Effector memory CD8-positive, alpha-beta T cell (primary cell): ENCODE results near the gene OR1F1.
A peak's percentile ranks its signal among the peaks of the same experiment; 100 is the strongest.

Experiments used
- ATAC-seq: fragments of 150-1000 bp; cut with Tn5 transposase; replicated peaks from 2 replicates; pipeline ENCODE4 v1.10.0; 2021; ENCODE audit warnings: mild to moderate bottlenecking, moderate library complexity
- DNase-seq, 3 experiments: peaks; one replicate each; pipeline ENCODE4 v3.0.0; 2021
- H3K27ac Mint-ChIP-seq, 2 donors: one replicate each; pipeline ENCODE4 v1.8.0; 2022; ENCODE audit warnings: mild to moderate bottlenecking in 2 of 2, mixed read lengths in 2 of 2, moderate library complexity in 2 of 2
- H3K27me3 Mint-ChIP-seq, 2 donors: one replicate each; pipeline ENCODE4 v1.8.0; 2022; ENCODE audit warnings: mixed read lengths in 2 of 2
- H3K36me3 Mint-ChIP-seq: one replicate; pipeline ENCODE4 v1.8.0; 2022; ENCODE audit warnings: mild to moderate bottlenecking, moderate library complexity, mixed read lengths; ENCODE audit not compliant: insufficient read depth
- H3K4me1 Mint-ChIP-seq, 2 donors: one replicate each; pipeline ENCODE4 v1.8.0; 2022; ENCODE audit warnings: low read depth in 2 of 2, mixed read lengths in 2 of 2
- H3K4me3 Mint-ChIP-seq, 2 donors: one replicate each; pipeline ENCODE4 v1.8.0; 2022; ENCODE audit warnings: mild to moderate bottlenecking in 2 of 2, mixed read lengths in 2 of 2, moderate library complexity in 2 of 2
- H3K9me3 Mint-ChIP-seq, 2 donors: one replicate each; pipeline ENCODE4 v1.8.0; 2022; ENCODE audit warnings: mixed read lengths in 2 of 2

The OR1F1 gene

DNA sequence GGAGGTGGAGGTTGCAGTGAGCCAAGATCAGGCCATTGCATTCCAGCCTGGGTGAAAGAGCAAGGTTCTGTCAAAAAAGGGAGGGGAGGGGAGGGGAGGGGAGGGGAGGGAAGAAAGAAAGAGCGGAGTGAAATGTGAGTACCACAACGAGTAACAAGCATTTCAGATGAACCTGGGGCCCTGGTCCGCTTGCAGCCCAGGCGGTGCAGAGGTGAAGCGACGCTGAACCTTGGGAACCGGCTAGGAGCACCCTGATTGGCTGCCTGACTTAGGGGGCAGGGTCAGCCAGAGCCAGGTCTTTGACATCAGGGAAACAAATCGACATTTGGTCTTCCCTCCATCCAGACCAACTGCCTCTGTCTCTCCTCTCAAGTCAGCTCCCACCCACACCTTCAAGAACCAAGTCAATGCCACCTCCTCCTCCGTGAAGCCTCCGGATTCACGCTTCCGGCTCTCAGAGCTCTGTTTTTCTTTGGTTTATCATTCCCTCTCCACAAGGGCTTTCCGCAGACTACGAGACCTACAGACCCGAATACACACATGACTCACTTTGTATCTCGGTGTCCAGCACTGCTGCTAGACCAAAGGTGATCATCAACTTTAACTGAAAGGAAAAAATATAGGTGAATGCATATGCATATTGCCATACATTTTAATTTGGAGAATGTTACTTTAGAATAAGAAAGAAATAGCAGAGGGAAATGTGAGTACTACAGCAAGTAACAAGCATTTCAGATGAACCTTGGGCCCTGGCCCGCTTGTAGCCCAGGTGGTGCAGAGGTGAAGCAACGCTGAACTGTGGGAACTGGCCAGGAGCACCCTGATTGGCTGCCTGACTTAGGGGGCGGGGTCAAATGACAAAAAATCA lies 19.3 kb downstream of the OR1F1 start:
- Mint-ChIP-seq H3K36me3 (no peaks in the 10 kb centered on the region), H3K9me3 (peaks cover 0 to 20% of the 10 kb centered on the region in 2 donors), H3K27me3 (peaks cover 19 to 33% of the 10 kb centered on the region in 2 donors), H3K27ac (no peak overlapping the region), H3K4me1 (peaks cover 0 to 3% of the 10 kb centered on the region in 2 donors), H3K4me3 (no peak overlapping the region)
- DNase-seq = no peak
- ATAC-seq = no peak

DNA sequence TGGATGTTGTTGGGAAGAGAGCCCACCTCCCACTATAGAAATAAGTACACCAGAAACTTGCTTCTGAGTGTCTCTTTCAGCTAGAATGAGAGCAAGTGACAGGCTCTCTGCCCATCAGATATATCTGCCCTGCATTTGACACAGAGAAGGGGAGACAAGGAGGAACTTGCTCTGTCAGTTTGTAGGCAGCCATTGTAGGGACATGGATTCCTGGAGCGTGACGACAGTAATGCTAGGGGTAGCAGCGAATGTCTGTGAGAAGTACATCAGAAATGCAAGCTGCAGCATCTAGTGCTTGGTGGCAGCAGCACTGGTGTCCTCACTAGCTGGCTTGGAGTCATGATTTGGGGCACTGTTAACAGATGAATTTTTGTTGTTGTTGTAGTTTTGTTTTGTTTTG lies 24.0 kb downstream of the OR1F1 start:
- H3K27ac Mint-ChIP-seq = no peak overlapping the region

DNA sequence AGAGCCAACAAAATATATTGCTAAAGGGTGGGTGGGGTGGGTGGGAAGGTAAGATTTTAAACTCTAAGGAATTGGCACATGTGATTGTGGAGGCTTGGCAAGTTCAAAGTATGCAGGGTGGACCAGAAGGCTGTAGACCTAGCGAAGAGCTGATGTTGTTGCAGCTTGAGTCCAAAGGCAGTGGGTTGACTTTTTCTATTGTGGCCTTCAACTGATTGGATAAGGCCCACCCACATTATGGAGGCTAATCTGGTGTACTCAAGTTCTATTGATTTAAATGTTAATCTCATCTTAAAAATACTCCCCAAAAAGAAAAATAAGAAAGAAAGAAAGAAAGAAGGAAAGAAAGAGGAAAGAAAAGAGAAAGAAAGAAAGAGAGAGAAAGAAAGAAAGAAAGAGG lies 24.6 kb downstream of the OR1F1 start:
- DNase-seq = no peak
- peaks cover 0 to 9% of the 10 kb centered on the region in 2 donors for H3K27me3 Mint-ChIP-seq
- peaks cover 22 to 28% of the 10 kb centered on the region in 2 donors for H3K4me1 Mint-ChIP-seq
- H3K27ac Mint-ChIP-seq = no peak overlapping the region
- no peaks in the 10 kb centered on the region for H3K9me3 Mint-ChIP-seq
- no peak for ATAC-seq
- H3K4me3 Mint-ChIP-seq = no peak overlapping the region
- H3K36me3 Mint-ChIP-seq = peaks cover 15% of the 10 kb centered on the region

More for the DNA sequence above, 24.0 kb downstream of the OR1F1 start:
- no peak overlapping the region for H3K4me3 Mint-ChIP-seq
- peaks cover 15% of the 10 kb centered on the region for H3K36me3 Mint-ChIP-seq
- DNase-seq (no peak), ATAC-seq (no peak)
- H3K4me1 Mint-ChIP-seq = peaks cover 22 to 27% of the 10 kb centered on the region in 2 donors
- H3K9me3 Mint-ChIP-seq = no peaks in the 10 kb centered on the region
- peaks cover 0 to 9% of the 10 kb centered on the region in 2 donors for H3K27me3 Mint-ChIP-seq

DNA sequence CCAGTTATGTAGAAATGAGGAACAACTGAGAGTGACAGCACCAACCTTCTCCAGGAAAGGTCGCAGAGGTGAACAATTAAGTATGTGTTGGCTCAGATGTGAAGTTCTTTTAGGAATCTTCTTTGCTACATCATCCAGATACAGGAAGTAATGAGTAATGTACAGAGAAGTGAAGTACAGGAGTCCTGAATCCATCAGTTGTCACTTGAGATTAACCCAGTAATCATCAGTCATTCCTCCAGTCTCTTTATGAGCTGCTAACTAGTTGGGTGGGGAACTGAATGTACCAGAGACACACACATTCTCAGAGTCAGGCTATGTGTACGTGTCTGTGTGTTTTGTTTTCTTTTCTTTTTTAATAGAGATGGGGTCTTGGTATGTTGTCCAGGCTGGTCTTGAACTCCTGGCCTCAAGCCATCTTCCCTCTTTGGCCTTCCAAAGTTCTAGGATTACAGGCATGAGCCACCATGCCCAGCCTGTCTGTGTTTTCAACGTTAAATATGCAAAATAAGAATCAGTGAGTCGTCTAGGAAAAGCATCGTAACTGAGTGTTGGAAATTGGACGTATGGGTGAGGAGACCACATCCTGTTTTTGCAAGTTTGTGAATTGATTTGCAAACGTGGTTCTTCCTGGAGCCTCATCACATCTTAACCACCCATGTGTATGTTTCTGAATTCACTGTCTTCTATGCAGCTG lies 27.0 kb downstream of the OR1F1 start:
- H3K36me3 Mint-ChIP-seq = peaks cover 17% of the 10 kb centered on the region
- peak overlapping the region; percentile 92 to 96 for H3K27ac Mint-ChIP-seq
- ATAC-seq (peak; percentile 97), DNase-seq (peak; percentile 18 to 50 (median 25))
- peaks cover 22 to 32% of the 10 kb centered on the region in 2 donors for H3K4me1 Mint-ChIP-seq
- no peaks in the 10 kb centered on the region for H3K27me3 Mint-ChIP-seq
- peak overlapping the region; percentile 65 to 76 for H3K4me3 Mint-ChIP-seq
- H3K9me3 Mint-ChIP-seq = no peaks in the 10 kb centered on the region

DNA sequence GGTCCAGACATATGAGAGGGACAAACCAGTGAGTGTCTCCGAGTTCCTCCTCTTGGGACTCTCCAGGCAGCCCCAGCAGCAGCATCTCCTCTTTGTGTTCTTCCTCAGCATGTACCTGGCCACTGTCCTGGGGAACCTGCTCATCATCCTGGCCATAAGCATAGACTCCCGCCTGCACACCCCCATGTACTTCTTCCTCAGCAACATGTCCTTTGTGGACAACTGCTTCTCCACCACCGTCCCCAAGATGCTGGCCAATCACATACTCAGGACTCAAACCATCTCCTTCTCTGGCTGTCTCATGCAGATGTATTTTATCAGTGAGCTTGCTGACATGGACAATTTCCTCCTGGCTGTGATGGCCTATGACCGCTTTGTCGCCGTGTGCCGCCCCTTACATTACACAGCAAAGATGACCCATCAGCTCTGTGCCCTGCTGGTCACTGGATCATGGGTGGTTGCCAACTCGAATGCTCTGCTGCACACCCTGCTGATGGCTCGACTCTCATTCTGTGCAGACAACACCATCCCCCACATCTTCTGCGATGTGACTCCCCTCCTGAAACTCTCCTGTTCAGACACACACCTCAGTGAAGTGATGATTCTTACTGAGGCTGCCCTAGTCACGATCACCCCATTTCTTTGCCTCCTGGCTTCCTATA lies 27.7 kb downstream of the OR1F1 start:
- H3K4me1 Mint-ChIP-seq = peaks cover 22 to 32% of the 10 kb centered on the region in 2 donors
- no peaks in the 10 kb centered on the region for H3K27me3 Mint-ChIP-seq
- no peaks in the 10 kb centered on the region for H3K9me3 Mint-ChIP-seq
- peaks cover 18% of the 10 kb centered on the region for H3K36me3 Mint-ChIP-seq
- H3K27ac Mint-ChIP-seq = peak overlapping the region; percentile 92 to 96
- peak overlapping the region; percentile 65 to 76 for H3K4me3 Mint-ChIP-seq
- no peak for ATAC-seq
- no peak for DNase-seq

DNA sequence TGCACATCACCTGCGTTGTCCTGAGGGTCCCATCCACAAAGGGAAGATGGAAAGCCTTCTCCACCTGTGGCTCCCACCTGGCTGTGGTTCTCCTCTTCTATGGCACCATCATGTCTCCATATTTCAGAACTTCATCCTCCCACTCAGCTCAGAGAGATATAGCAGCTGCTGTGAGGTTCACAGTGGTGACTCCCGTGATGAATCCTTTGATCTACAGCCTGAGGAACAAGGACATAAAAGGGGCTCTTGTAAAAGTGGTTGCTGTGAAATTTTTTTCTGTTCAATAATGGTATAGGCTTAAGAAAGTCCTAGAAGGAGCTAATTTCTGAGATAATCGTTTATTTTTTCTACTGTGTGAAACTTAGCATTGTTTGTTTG lies 28.2 kb downstream of the OR1F1 start:
- Mint-ChIP-seq H3K4me1 (peaks cover 22 to 32% of the 10 kb centered on the region in 2 donors), H3K36me3 (peaks cover 18% of the 10 kb centered on the region), H3K4me3 (peak overlapping the region; percentile 65 to 76), H3K9me3 (no peaks in the 10 kb centered on the region), H3K27me3 (no peaks in the 10 kb centered on the region), H3K27ac (peak overlapping the region; percentile 92 to 96)
- DNase-seq = no peak
- no peak for ATAC-seq

DNA sequence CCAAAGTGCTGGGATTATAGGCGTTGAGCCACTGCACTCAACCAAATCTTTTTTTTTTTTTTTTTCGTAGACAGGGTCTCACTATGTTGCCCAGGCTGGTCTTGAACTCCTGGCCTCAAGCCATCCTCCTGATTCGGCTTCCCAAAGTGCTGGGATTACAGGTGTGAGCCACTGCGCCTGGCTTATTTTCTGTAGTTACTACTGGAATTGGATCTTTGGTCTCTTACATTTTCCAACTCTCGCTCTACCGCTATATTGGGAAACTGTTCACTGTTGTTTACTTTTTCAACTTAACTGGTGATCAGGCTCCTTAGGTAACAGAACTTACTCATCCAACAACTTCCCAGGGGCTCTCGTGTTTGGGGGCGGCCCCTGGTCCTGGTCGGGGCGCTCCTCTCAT lies 32.8 kb downstream of the OR1F1 start:
- Mint-ChIP-seq H3K27ac (peak overlapping the region in 1 of 2 donors; percentile 35), H3K9me3 (peaks cover 5 to 7% of the 10 kb centered on the region in 2 donors)
- DNase-seq = no peak

DNA sequence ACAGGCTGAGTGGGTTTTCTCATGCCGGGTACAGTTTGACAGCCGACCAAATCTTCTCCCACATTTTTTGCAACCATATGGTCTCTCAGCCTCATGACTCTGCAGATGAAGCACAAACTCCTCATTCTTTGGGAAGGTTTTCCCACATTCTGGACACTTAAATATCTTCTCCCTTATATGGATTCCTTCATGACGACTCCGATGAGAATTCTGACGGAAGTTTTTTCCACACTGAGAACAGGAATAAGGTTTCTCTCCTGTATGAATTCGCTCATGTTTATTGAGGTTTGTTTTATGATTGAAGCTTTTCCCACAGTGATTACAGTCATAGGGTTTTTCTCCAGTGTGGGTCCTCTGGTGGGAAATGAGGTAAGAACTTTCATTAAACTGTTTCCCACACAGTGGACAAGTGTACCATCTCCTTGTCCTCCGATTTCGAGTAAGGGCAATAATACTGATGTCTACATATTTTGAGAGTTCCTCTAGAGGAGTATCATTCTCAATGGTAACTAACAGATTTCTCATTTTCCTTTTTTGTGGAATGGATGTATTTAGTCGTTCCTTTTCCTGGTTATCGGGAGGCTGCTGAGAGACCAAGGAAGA lies 36.0 kb downstream of the OR1F1 start:
- H3K9me3 Mint-ChIP-seq = peaks cover 9 to 13% of the 10 kb centered on the region in 2 donors
- no peak overlapping the region for H3K27ac Mint-ChIP-seq
- peaks cover 31% of the 10 kb centered on the region for H3K36me3 Mint-ChIP-seq
- no peaks in the 10 kb centered on the region for H3K4me1 Mint-ChIP-seq
- no peak overlapping the region for H3K4me3 Mint-ChIP-seq
- no peak for DNase-seq
- no peak for ATAC-seq
- H3K27me3 Mint-ChIP-seq = no peaks in the 10 kb centered on the region

More for the DNA sequence above, 32.8 kb downstream of the OR1F1 start:
- peaks cover 5 to 13% of the 10 kb centered on the region in 2 donors for H3K4me1 Mint-ChIP-seq
- no peak for ATAC-seq
- peaks cover 17% of the 10 kb centered on the region for H3K36me3 Mint-ChIP-seq
- H3K27me3 Mint-ChIP-seq = no peaks in the 10 kb centered on the region
- H3K4me3 Mint-ChIP-seq = no peak overlapping the region

DNA sequence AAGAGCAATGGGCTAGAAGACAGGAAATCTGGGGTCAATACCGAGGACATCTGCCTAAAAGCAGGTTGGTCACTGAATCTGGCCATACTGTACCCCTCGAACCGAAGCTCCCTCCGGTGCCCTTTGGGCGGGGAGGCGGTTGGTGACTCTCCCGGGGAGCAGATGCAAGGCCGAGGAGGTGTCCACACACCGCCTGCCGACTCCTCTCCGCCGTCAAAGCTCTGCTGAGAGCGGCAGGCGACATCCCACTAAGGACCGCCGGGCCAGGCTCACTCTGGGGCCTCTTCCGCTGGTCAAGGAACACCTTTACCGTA lies 46.5 kb downstream of the OR1F1 start:
- peak in 1 of 3 experiments; percentile 8 for DNase-seq
- no peak for ATAC-seq
- peaks cover 0 to 11% of the 10 kb centered on the region in 2 donors for H3K9me3 Mint-ChIP-seq
- H3K27me3 Mint-ChIP-seq = no peaks in the 10 kb centered on the region
- peak overlapping the region; percentile 92 to 98 for H3K27ac Mint-ChIP-seq
- peak overlapping the region; percentile 94 to 97 for H3K4me3 Mint-ChIP-seq
- H3K36me3 Mint-ChIP-seq = peaks cover 47% of the 10 kb centered on the region
- H3K4me1 Mint-ChIP-seq = peaks cover 22 to 23% of the 10 kb centered on the region in 2 donors

DNA sequence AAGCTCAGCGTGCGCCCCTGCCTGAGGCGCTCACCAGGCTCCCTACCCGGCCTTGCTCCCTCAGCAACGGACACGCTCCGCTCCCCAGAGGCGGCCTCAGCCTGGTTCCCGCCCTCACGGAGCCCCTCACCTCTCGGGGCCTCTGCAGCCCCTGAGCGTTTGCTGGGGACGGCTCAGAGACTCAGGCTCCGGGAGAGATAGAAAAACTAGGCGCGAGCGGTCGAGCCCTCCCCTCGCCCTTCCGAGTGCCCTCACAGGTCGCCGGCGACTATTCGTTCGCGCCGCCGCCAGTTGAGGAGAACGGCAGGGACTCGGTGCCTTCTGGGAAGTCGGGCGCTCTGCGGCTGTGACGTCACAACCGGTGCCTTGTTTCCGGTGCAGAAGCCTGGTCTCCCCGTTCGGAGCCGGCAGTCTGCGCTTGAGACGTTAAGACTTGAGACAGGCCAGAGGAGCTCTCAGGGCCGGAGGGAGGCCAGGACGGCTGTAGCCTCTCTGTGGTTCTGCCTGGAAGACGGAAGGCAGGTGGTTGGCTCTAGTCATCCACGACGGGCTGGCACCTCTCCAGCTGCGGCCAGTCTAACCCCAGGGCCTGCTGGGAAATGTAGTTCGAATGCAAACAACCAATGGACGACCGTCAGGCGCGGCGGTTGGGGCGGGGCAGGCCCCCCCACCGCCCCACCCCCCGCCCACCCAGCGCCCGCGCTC lies 47.0 kb downstream of the OR1F1 start, which contains the start of gene ZNF200:
Gene ZNF200 (minus strand): TSS at position 302 of the 705 bp plus-strand sequence. CDS start 1,403 bp downstream, outside the sequence.
- Mint-ChIP-seq H3K36me3 (peaks cover 43% of the 10 kb centered on the region), H3K4me3 (peak within 1 kb of the TSS; percentile 94 to 97), H3K27ac (peak within 1 kb of the TSS; percentile 92 to 98), H3K27me3 (peaks cover 0 to 4% of the 10 kb centered on the region in 2 donors), H3K4me1 (peaks cover 22 to 23% of the 10 kb centered on the region in 2 donors), H3K9me3 (peaks cover 0 to 10% of the 10 kb centered on the region in 2 donors)
- peak; percentile 90 to 91 (median 90) for DNase-seq
- peak; percentile 94 for ATAC-seq

DNA sequence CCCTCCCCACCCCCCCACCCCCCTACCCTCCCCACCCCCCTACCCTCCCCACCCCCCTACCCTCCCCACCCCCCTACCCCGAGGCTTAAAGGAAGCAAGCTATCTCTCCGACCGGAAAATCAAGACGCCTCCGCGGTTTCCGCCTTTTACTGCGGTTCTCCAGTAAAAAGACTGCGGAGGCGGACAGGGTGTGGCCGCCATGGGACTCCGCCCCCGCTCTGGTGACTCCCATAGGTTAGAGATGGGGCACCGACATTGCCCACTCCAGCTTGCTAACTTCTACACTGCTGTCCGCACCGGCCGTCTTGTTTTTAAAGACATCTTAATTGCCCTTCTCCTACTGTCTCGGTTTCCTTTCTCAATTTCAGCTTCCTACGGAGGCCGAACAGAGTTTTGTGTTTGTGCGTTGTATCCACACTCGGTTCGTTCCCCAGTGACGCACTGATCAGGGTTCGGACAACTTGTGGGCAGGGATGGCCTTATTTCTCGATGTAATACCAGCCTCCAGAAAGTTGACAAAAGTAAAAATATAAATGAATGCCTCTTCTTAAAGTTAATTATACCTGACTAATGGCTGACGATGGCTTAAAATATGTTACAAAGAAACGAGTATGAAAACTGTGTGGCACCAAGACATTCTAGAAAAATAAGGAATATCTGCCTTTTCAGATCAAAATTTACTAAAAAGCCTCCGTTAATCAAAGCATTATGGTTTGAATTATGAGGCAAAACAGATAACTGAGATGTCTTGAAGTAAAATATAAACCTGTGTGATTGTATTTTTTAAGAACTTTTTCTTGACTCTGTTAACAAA lies 48.1 kb downstream of the OR1F1 start:
- peak; percentile 27 to 38 (median 37) for DNase-seq
- peaks cover 22 to 23% of the 10 kb centered on the region in 2 donors for H3K4me1 Mint-ChIP-seq
- ATAC-seq = peak; percentile 6
- peaks cover 36% of the 10 kb centered on the region for H3K36me3 Mint-ChIP-seq
- peaks cover 0 to 12% of the 10 kb centered on the region in 2 donors for H3K27me3 Mint-ChIP-seq
- H3K4me3 Mint-ChIP-seq = peak overlapping the region; percentile 71 to 74
- no peaks in the 10 kb centered on the region for H3K9me3 Mint-ChIP-seq
- H3K27ac Mint-ChIP-seq = peak overlapping the region; percentile 69 to 92

DNA sequence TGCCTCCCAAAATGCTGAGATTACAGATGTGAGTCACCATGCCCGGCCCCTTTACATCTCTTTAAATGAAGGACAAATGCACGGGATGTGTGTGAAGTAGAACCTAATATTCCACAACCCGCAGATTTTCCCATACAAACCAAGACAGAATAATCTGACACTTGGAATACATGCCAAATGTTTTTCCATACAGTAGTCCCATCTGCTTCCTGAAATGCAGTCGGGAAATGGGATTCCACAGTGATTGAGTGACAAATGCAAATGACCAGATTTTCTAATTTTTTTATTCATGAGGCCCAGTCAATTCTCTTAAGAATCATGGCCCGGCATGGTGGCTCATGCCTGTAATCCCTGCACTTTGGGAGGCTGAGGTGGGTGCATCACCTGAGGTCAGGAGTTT lies 53.8 kb downstream of the OR1F1 start:
- H3K27ac Mint-ChIP-seq = no peak overlapping the region
- H3K36me3 Mint-ChIP-seq = no peaks in the 10 kb centered on the region
- H3K4me3 Mint-ChIP-seq = no peak overlapping the region
- no peaks in the 10 kb centered on the region for H3K9me3 Mint-ChIP-seq
- H3K27me3 Mint-ChIP-seq = peaks cover 11 to 52% of the 10 kb centered on the region in 2 donors
- DNase-seq (no peak), ATAC-seq (no peak)
- no peaks in the 10 kb centered on the region for H3K4me1 Mint-ChIP-seq
